H1 (cell line): Measurements from ENCODE around the gene GALNT17. TPM values are rescaled to one million over a fixed set of nuclear protein-coding genes. Genes with fewer than 3 reads are reported as not detected.

Experiments
- CTCF ChIA-PET: fragments of 300-600 bp; sonication (Branson Sonifier 250); formaldehyde crosslinking; loops from one replicate; lab custom pipeline; 2021; ENCODE audit not compliant: partially characterized antibody; lab: Charles Lee
- POLR2A ChIA-PET: fragments of 300-600 bp; sonication (Branson Sonifier 250); formaldehyde crosslinking; loops from one replicate; lab custom pipeline; 2021; ENCODE audit warnings: inconsistent platforms; ENCODE audit not compliant: partially characterized antibody; lab: Charles Lee
- DNase-seq, 2 experiments: peaks; one replicate each; pipeline versions ENCODE4 v3.0.0 to v3.0.0-alpha.2; 2010 to 2022; ENCODE audit warnings: low spot score in 2 of 2, low read depth in 1 of 2, mixed read lengths in 1 of 2
- FAIRE-seq: peaks from 2 replicates; lab custom pipeline; 2011; peaks lifted over from hg19 to GRCh38; lab: Jason Lieb, UNC
- H2AFZ ChIP-seq: 2 replicates; pipeline ENCODE4 v1.8.1; 2012; ENCODE audit warnings: low read length, inconsistent platforms
- H2AK5ac ChIP-seq: 2 replicates; pipeline ENCODE4 v1.6.1; 2013; ENCODE audit warnings: low read depth, low read length
- H2BK120ac ChIP-seq: replicated peaks from 2 replicates; pipeline ENCODE3; 2013; ENCODE audit warnings: low read depth, low read length, inconsistent platforms
- H2BK12ac ChIP-seq: 2 replicates; pipeline ENCODE4 v1.6.1; 2013; ENCODE audit warnings: low read depth, low read length
- H2BK15ac ChIP-seq: 2 replicates; pipeline ENCODE4 v1.6.1; 2013; ENCODE audit warnings: low read length
- H2BK20ac ChIP-seq: 2 replicates; pipeline ENCODE4 v1.6.1; 2013; ENCODE audit warnings: low read length
- H2BK5ac ChIP-seq: 2 replicates; pipeline ENCODE4 v1.6.1; 2013; ENCODE audit warnings: low read depth, low read length
- H3K14ac ChIP-seq: 2 replicates; pipeline ENCODE4 v1.6.1; 2013; ENCODE audit warnings: inconsistent platforms; ENCODE audit not compliant: insufficient read length
- H3K18ac ChIP-seq: 2 replicates; pipeline ENCODE4 v1.6.1; 2013; ENCODE audit warnings: low read length; ENCODE audit errors: extremely low read depth
- H3K23ac ChIP-seq: 2 replicates; pipeline ENCODE4 v1.6.1; 2013; ENCODE audit warnings: inconsistent platforms; ENCODE audit not compliant: insufficient read length
- H3K23me2 ChIP-seq: 2 replicates; pipeline ENCODE4 v1.6.1; 2013; ENCODE audit warnings: low read depth, low read length
- H3K27ac ChIP-seq: 2 replicates; pipeline ENCODE4 v1.6.1; 2011; ENCODE audit warnings: low read depth, low read length, inconsistent platforms
- H3K27me3 ChIP-seq, 4 experiments: replicated peaks in 1 of 4; 1 replicate in 1 of 4; 2 replicates in 3 of 4; pipeline versions ENCODE4 v1.6.1 to v1.8.1; 2011 to 2013; ENCODE audit warnings: low read length in 3 of 4, mild to moderate bottlenecking in 3 of 4, inconsistent platforms in 2 of 4, mixed read lengths in 2 of 4, moderate library complexity in 1 of 4; ENCODE audit not compliant: control insufficient read depth in 3 of 4, insufficient read depth in 3 of 4; ENCODE audit errors: extremely low read depth in 1 of 4
- H3K36me3 ChIP-seq, 4 experiments: 2 replicates each; pipeline versions ENCODE4 v1.6.1 to v1.8.1; 2011 to 2013; ENCODE audit warnings: mild to moderate bottlenecking in 4 of 4, low read length in 3 of 4, moderate library complexity in 2 of 4, control low read depth in 1 of 4, inconsistent platforms in 1 of 4; ENCODE audit not compliant: insufficient read depth in 4 of 4, control insufficient read depth in 2 of 4
- H3K4ac ChIP-seq: replicated peaks from 2 replicates; pipeline ENCODE3; 2013; ENCODE audit warnings: low read length, low read depth, mixed read lengths, inconsistent platforms; ENCODE audit not compliant: insufficient read length
- H3K4me1 ChIP-seq, 4 experiments: replicated peaks in 1 of 4; 1 replicate in 1 of 4; 2 replicates in 3 of 4; pipeline versions ENCODE4 v1.6.1 to v1.8.1; 2011 to 2013; ENCODE audit warnings: low read length in 3 of 4, inconsistent platforms in 2 of 4, mixed read lengths in 1 of 4; ENCODE audit not compliant: insufficient read depth in 4 of 4, control insufficient read depth in 3 of 4
- H3K4me2 ChIP-seq, 2 experiments: 2 replicates each; pipeline versions ENCODE4 v1.6.1 to v1.8.1; 2011 to 2013; ENCODE audit warnings: low read depth in 2 of 2, low read length in 2 of 2, control low read depth in 1 of 2, inconsistent platforms in 1 of 2, mild to moderate bottlenecking in 1 of 2; ENCODE audit not compliant: insufficient read depth in 1 of 2
- H3K4me3 ChIP-seq, 4 experiments: fragments of 200-600, 300-600 bp in 1 of 4; sonication (generic), shearing (Covaris generic), sonication (Bioruptor Twin) in 1 of 4; 2 replicates each; pipeline versions ENCODE4 v1.5.1 to v1.8.1; 2011 to 2016; ENCODE audit warnings: low read length in 4 of 4, low read depth in 3 of 4, control low read depth in 2 of 4, inconsistent platforms in 2 of 4, mild to moderate bottlenecking in 2 of 4, mixed read lengths in 1 of 4, moderate library complexity in 1 of 4; ENCODE audit not compliant: insufficient read depth in 2 of 4; ENCODE audit errors: extremely low read depth in 1 of 4
- H3K56ac ChIP-seq: replicated peaks from 2 replicates; pipeline ENCODE3; 2013; ENCODE audit warnings: low read depth, mild to moderate bottlenecking, mixed read lengths, low read length, inconsistent platforms; ENCODE audit not compliant: insufficient read length
- H3K79me1 ChIP-seq: 2 replicates; pipeline ENCODE4 v1.6.1; 2013; ENCODE audit warnings: low read depth, low read length, control low read depth
- H3K79me2 ChIP-seq, 2 experiments: 2 replicates each; pipeline versions ENCODE4 v1.6.1 to v1.8.1; 2012 to 2013; ENCODE audit warnings: low read length in 2 of 2, mild to moderate bottlenecking in 2 of 2, inconsistent platforms in 1 of 2; ENCODE audit not compliant: insufficient read depth in 2 of 2, control insufficient read depth in 1 of 2
- H3K9ac ChIP-seq, 4 experiments: replicated peaks in 1 of 4; 1 replicate in 1 of 4; 2 replicates in 3 of 4; pipeline versions ENCODE4 v1.6.1 to v1.8.1; 2011 to 2013; ENCODE audit warnings: low read depth in 3 of 4, low read length in 3 of 4, control low read depth in 2 of 4, mild to moderate bottlenecking in 2 of 4, moderate library complexity in 2 of 4, inconsistent platforms in 1 of 4; ENCODE audit errors: extremely low read depth in 1 of 4
- H3K9me3 ChIP-seq, 2 experiments: 2 replicates each; pipeline versions ENCODE4 v1.6.1 to v1.8.1; 2012 to 2013; ENCODE audit warnings: mild to moderate bottlenecking in 2 of 2, moderate library complexity in 2 of 2, control low read depth in 1 of 2, inconsistent platforms in 1 of 2, low read depth in 1 of 2, low read length in 1 of 2, mixed read lengths in 1 of 2; ENCODE audit not compliant: insufficient read depth in 2 of 2
- H4K20me1 ChIP-seq, 2 experiments: replicated peaks in 1 of 2; 2 replicates each; pipeline versions ENCODE3 to v1.8.1; 2011 to 2013; ENCODE audit warnings: inconsistent platforms in 2 of 2, low read length in 2 of 2, mild to moderate bottlenecking in 1 of 2; ENCODE audit not compliant: insufficient read depth in 2 of 2, control insufficient read depth in 1 of 2
- H4K5ac ChIP-seq: 2 replicates; pipeline ENCODE4 v1.6.1; 2013; ENCODE audit warnings: low read length, low read depth, mixed read lengths, inconsistent platforms; ENCODE audit not compliant: insufficient read length
- H4K8ac ChIP-seq: 2 replicates; pipeline ENCODE4 v1.8.0; 2013; ENCODE audit warnings: mild to moderate bottlenecking, moderate library complexity, low read length, inconsistent platforms; ENCODE audit not compliant: insufficient read depth; ENCODE audit errors: extremely low read depth
- H4K91ac ChIP-seq: replicated peaks from 2 replicates; pipeline ENCODE3; 2013; ENCODE audit warnings: low read length, mixed read lengths, inconsistent platforms; ENCODE audit not compliant: insufficient read length
- RXRA ChIP-seq: IDR thresholded peaks from 2 replicates; pipeline ENCODE4 v1.6.1; 2011; ENCODE audit warnings: low read depth, mild to moderate bottlenecking, low read length, moderate library complexity; ENCODE audit not compliant: insufficient read depth
- TCF12 ChIP-seq: IDR thresholded peaks from 2 replicates; pipeline ENCODE4 v1.6.1; 2011; ENCODE audit warnings: low read depth, mild to moderate bottlenecking, low read length
- WGBS, 2 experiments: shearing (Covaris generic) in 1 of 2; methylation state at CpG; one replicate each; pipeline versions ENCODE4 v1.1.6 to v1.1.7; 2013 to 2015; ENCODE audit warnings: low lambda C conversion rate in 2 of 2, mixed read lengths in 2 of 2, inconsistent platforms in 1 of 2, low coverage in 1 of 2, missing lambda C conversion rate in 1 of 2; ENCODE audit not compliant: insufficient replicate concordance in 2 of 2, insufficient coverage in 1 of 2, insufficient read length in 1 of 2; ENCODE audit errors: extremely low coverage in 1 of 2, missing lambda C conversion rate in 1 of 2; 5-methylcytosine and 5-hydroxymethylcytosine counted together
- polyA plus RNA-seq, 7 experiments: library from polyadenylated mRNA; depleted of rRNA in 3 of 7; stranded (reverse) in 5 of 7; unstranded in 2 of 7; fragments of >200 nt in 5 of 7; fragments of 200-250 nt in 2 of 7; gene quantifications; 1 replicate in 5 of 7; 2 replicates in 1 of 7; 4 replicates in 1 of 7; pipeline versions ENCODE4 v1.2.1 to v1.2.3, GENCODE V29; 2011 to 2013; ENCODE audit warnings: missing spikeins in 2 of 7, mixed read lengths in 2 of 7
- total RNA-seq: library from RNA; stranded (reverse); fragmentation: NEBNext Ultra II Directional; extraction: Animal tissue kit (Norgen Biotek cat#: 25700); gene quantifications from 2 replicates; pipeline ENCODE4 v1.2.1, GENCODE V29; 2021

Gene GALNT17
- total and polyA plus RNA-seq, 2 of the 8 experiments (the other 6 are each of a cell fraction or from before 2014, with no cell fraction given), result 37.7 to 47.0 TPM

- CTCF ChIA-PET, result no interaction called here
- Histone ChIP-seq H2BK120ac (no peak overlapping the region), H3K27ac (no peak overlapping the region), H4K8ac (no peak overlapping the region), H4K20me1 (no peaks in the 10 kb centered on the region), H3K4me1 (peaks cover 0 to 4% (median 1%) of the 10 kb centered on the region in 4 experiments; a peak in 2 of 7 replicates), H2AFZ (no peak overlapping the region), H3K9me3 (no peaks in the 10 kb centered on the region), H4K5ac (no peak overlapping the region), H4K91ac (no peak overlapping the region), H3K4me2 (no peak overlapping the region; a peak in 1 of 4 replicates), H2BK15ac (no peak overlapping the region), H3K9ac (no peak overlapping the region), H3K79me2 (no peaks in the 10 kb centered on the region), H3K4me3 (no peak overlapping the region), H2BK5ac (no peak overlapping the region), H3K4ac (no peak overlapping the region), H3K23me2 (no peaks in the 10 kb centered on the region), H3K18ac (no peak overlapping the region), H2BK12ac (no peak overlapping the region), H3K56ac (no peak overlapping the region), H2AK5ac (no peak overlapping the region), H3K27me3 (no peaks in the 10 kb centered on the region), H3K23ac (no peak overlapping the region), H3K79me1 (no peaks in the 10 kb centered on the region), H3K14ac (no peak overlapping the region), H3K36me3 (peaks cover 0 to 3% (median 1%) of the 10 kb centered on the region in 4 experiments; a peak in 2 of 8 replicates), H2BK20ac (no peak overlapping the region)
- TF ChIP-seq TCF12, result no peak
- TF ChIP-seq RXRA, result no peak
- FAIRE-seq (no peak), DNase-seq (peak in 1 of 2 experiments; percentile 21)
- 68% methylated on average over 2 of the region's 2 CpGs; no CpG with 5 or more reads in 1 of the 2 experiments for WGBS, 2 experiments
- POLR2A ChIA-PET, result no interaction called here
Measured at GRCh38 chr7:71574153-71574860, 442.4 kb downstream of the GALNT17 start.
